RWPE2 (cell line): ENCODE data around the gene SYNE1.

Source experiments
- ATAC-seq: fragments of 200-7000 bp; cut with Tn5 transposase; 3 replicates; pipeline ENCODE4 v1.9.1; 2021; ENCODE audit warnings: low read depth
- DNase-seq: peaks from one replicate; pipeline ENCODE4 v3.0.0-alpha.2; 2020; ENCODE audit warnings: low spot score
- H3K27ac ChIP-seq: fragments of 450-650 bp; 2 replicates; pipeline ENCODE4 v1.5.1; 2017; ENCODE audit warnings: mild to moderate bottlenecking; ENCODE audit not compliant: poor library complexity, severe bottlenecking
- H3K27me3 ChIP-seq: fragments of 250-450 bp; sonication (Bioruptor Pico); 2 replicates; pipeline ENCODE4 v1.5.1; 2021; ENCODE audit warnings: mild to moderate bottlenecking, moderate library complexity; ENCODE audit not compliant: insufficient read depth, poor library complexity, severe bottlenecking
- H3K36me3 ChIP-seq: fragments of 250-450 bp; sonication (Bioruptor Pico); 2 replicates; pipeline ENCODE4 v1.5.1; 2020; ENCODE audit warnings: low read depth, mild to moderate bottlenecking, moderate library complexity
- H3K4me1 ChIP-seq: fragments of 250-450 bp; sonication (Bioruptor Pico); 2 replicates; pipeline ENCODE4 v1.5.1; 2021; ENCODE audit warnings: mild to moderate bottlenecking, moderate library complexity; ENCODE audit not compliant: insufficient read depth, poor library complexity, severe bottlenecking
- H3K4me3 ChIP-seq: fragments of 250-450 bp; sonication (Bioruptor Pico); 2 replicates; pipeline ENCODE4 v1.5.1; 2021; ENCODE audit warnings: mild to moderate bottlenecking, moderate library complexity; ENCODE audit not compliant: severe bottlenecking
- H3K9me3 ChIP-seq: fragments of 250-450 bp; sonication (Bioruptor Pico); 2 replicates; pipeline ENCODE4 v1.5.1; 2021; ENCODE audit warnings: mild to moderate bottlenecking, moderate library complexity; ENCODE audit not compliant: severe bottlenecking
- TF ChIP-seq, protein P1 (sequence below): fragments of 450-650 bp; IDR thresholded peaks from one replicate; pipeline ENCODE4 v1.5.1; 2017; ENCODE audit warnings: mild to moderate bottlenecking, moderate library complexity; ENCODE audit not compliant: poor library complexity, severe bottlenecking

The SYNE1 gene

GRCh38 chr6:152292555-152292954 is 344.6 kb downstream of the SYNE1 start:
- H3K36me3 ChIP-seq, result 0 out of 2 replicates have a peak, but pooled peaks cover 3% of the 10 kb centered on the region
- TF ChIP-seq, protein P1, sequence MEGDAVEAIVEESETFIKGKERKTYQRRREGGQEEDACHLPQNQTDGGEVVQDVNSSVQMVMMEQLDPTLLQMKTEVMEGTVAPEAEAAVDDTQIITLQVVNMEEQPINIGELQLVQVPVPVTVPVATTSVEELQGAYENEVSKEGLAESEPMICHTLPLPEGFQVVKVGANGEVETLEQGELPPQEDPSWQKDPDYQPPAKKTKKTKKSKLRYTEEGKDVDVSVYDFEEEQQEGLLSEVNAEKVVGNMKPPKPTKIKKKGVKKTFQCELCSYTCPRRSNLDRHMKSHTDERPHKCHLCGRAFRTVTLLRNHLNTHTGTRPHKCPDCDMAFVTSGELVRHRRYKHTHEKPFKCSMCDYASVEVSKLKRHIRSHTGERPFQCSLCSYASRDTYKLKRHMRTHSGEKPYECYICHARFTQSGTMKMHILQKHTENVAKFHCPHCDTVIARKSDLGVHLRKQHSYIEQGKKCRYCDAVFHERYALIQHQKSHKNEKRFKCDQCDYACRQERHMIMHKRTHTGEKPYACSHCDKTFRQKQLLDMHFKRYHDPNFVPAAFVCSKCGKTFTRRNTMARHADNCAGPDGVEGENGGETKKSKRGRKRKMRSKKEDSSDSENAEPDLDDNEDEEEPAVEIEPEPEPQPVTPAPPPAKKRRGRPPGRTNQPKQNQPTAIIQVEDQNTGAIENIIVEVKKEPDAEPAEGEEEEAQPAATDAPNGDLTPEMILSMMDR, result no peak

DNA sequence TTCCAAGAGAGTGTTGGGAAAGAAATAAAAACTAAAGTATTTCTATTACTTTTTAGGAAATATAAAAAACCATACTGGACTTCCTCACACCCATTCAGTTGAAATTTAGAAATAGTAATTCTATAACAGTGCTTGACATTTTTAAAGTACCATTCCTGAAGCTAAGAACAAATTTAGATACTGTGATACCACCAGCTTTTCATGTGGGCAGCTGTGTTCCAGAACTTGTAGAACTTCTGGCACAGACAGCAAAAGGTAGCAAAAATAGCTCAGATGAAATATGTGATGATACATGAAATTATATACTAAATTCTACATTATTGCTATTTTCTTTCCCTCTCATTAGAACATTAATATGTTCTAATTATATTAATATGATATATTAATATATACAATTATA is 346.5 kb downstream of the SYNE1 start:
- H3K27ac ChIP-seq, result no peak overlapping the region
- no peak overlapping the region for H3K4me3 ChIP-seq
- DNase-seq (no peak), ATAC-seq (no peak)
- TF ChIP-seq, protein P1, result no peak
- 0 out of 2 replicates have a peak, but pooled peaks cover 3% of the 10 kb centered on the region for H3K36me3 ChIP-seq
- no peaks in the 10 kb centered on the region for H3K27me3 ChIP-seq
- H3K9me3 ChIP-seq, result no peaks in the 10 kb centered on the region
- H3K4me1 ChIP-seq, result no peaks in the 10 kb centered on the region

More at GRCh38 chr6:152292555-152292954, 344.6 kb downstream of the SYNE1 start:
- Histone ChIP-seq H3K4me1 (no peaks in the 10 kb centered on the region), H3K9me3 (no peaks in the 10 kb centered on the region), H3K27me3 (no peaks in the 10 kb centered on the region), H3K4me3 (no peak overlapping the region), H3K27ac (no peak overlapping the region)
- DNase-seq (no peak), ATAC-seq (no peak)

DNA sequence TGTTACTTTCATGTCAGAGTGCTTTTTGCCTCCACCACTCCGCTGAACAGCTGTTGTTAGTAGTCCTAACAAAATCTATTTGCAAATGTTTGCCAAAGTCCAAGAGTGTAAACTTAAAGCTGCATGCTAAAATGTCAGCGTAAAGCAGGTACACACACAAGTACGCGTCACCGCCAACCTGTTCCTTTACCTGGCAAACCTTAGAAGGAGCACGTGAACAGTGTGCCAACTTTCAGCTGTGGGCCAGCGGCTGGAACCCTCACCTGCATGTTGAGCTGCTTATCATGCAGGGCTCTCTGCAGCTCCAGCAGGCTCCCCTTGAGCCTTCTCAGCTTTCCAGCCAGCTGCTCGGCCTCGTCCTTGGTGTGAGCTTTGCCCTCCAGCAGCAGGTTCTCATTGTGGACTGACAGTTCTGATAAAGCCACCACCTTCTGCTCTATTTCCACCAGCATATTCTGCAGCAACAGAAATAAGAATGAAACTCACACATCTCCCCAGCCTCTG is 359.3 kb downstream of the SYNE1 start:
- TF ChIP-seq, protein P1, result no peak
- no peak for DNase-seq
- H3K4me1 ChIP-seq, result peaks cover 8% of the 10 kb centered on the region
- no peak for ATAC-seq
- H3K9me3 ChIP-seq, result no peaks in the 10 kb centered on the region
- no peaks in the 10 kb centered on the region for H3K27me3 ChIP-seq
- H3K27ac ChIP-seq, result no peak overlapping the region
- H3K36me3 ChIP-seq, result no peaks in the 10 kb centered on the region; the same call in 1 of the 2 replicates
- H3K4me3 ChIP-seq, result no peak overlapping the region

DNA sequence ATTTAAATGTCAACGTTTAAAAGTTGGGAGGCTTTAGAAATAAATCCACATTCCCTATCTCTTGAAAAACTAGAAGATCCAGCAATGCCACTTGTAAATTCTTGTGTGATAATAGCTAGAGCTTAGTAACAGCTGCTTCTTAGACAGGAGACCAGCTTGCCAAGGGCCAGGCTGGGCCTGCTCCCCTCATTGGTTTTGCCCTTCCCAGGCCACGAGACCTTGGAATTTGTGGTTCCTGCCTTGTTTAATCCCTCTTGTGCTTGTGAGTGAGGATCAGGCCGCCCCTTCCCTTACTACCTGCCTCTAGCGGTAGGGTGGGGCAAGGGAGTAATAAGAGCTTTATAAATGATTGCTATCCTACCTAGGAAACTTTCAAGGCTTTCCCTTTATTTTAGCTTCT is 363.5 kb downstream of the SYNE1 start:
- H3K9me3 ChIP-seq, result no peaks in the 10 kb centered on the region
- peak overlapping the region; percentile 33 for H3K27ac ChIP-seq
- H3K4me1 ChIP-seq, result peaks cover 16% of the 10 kb centered on the region
- no peaks in the 10 kb centered on the region for H3K27me3 ChIP-seq
- no peaks in the 10 kb centered on the region for H3K36me3 ChIP-seq
- no peak overlapping the region for H3K4me3 ChIP-seq
- ATAC-seq (no peak), DNase-seq (no peak)
- TF ChIP-seq, protein P1, result peak; percentile 7

GRCh38 chr6:152273002-152273401 is 364.2 kb downstream of the SYNE1 start:
- peaks cover 16% of the 10 kb centered on the region for H3K4me1 ChIP-seq
- TF ChIP-seq, protein P1, result no peak
- ATAC-seq, result peak; percentile 64

More at GRCh38 chr6:152273002-152273401, 364.2 kb downstream of the SYNE1 start:
- Histone ChIP-seq H3K9me3 (no peaks in the 10 kb centered on the region), H3K27me3 (no peaks in the 10 kb centered on the region), H3K27ac (peak overlapping the region; percentile 33), H3K36me3 (no peaks in the 10 kb centered on the region), H3K4me3 (no peak overlapping the region)
- DNase-seq, result no peak
